NCI-H1417 treated with DMSO at 0.1 percent for 48 hours (cell line): ENCODE results near the gene EVI5L.

Experiments
- DNase-seq: peaks from one replicate; lab custom pipeline; 2025; lab: John Stamatoyannopoulos, UW

The EVI5L gene

GRCh38 chr19:7817801-7818200, 12.2 kb upstream of the EVI5L start:
- no peak for DNase-seq

DNA sequence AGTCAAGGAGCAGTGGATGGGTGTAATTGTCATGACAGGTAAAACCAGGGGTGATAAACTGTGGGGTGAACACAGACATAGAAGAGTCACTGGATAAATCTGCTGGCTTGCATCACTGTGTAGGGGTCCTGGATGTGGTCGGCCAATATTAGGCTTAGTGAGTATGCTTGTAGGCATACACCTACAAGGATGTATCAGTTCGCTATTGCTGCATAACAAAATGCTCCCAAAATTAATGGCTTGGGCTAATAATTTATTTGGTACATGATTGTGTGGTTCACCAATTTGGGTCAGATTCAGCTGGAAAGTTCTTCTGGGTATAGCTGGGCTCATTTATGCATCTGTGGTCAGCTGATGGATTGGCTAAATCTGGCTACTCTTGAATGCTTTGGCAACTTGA, 11.2 kb upstream of the EVI5L start:
- DNase-seq = no peak

DNA sequence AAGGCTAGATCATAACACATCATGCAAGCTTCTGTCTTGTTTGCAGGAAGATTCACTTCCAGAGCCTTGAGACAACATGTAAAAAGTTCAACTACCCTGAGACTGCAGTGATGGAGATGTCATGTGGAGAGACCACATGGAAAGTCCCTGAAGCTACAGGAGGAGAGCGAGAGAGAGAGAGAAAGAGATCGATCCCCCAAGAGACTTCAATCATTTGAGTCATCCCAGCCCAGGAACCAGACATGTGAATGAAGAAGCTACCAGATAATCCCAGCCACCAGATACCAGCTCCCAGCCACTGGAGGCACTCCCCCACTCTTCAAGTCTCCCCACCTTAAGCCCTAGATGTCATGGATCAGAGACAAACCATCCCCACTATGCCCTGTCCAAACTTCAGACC, 10.7 kb upstream of the EVI5L start:
- no peak for DNase-seq

GRCh38 chr19:7820588-7820987, 9.4 kb upstream of the EVI5L start:
- no peak for DNase-seq

DNA sequence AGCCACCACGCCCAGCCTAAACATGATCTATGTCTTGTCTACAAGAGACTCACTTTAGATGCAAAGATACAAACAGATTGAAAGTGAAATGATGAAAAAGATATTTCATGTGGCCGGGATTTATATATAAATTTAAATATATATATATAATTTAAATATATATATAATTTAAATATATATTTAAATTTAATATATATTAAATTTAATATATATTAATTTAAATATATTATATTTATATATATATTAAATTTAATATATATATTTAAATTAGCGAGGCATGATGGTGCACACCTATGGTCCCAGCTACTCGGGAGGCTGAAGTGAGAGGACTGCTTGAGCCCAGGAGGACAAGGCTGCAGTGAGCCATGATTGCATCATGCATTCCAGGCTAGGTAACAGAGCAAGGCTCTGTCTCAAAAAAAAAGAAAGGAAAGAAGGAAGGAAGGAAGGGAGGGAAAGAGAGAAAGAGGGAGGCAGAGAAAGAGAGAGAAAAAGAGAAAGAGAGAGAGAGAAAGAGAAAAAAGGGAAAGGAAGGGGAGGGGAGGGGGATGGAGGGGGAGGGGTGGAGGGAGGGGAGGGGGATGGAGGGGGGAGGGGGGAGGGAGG, 7.0 kb upstream of the EVI5L start:
- no peak for DNase-seq

GRCh38 chr19:7823686-7824301, 6.2 kb upstream of the EVI5L start:
- no peak for DNase-seq

GRCh38 chr19:7829166-7829520, 875 bp upstream of the EVI5L start:
- no peak for DNase-seq

DNA sequence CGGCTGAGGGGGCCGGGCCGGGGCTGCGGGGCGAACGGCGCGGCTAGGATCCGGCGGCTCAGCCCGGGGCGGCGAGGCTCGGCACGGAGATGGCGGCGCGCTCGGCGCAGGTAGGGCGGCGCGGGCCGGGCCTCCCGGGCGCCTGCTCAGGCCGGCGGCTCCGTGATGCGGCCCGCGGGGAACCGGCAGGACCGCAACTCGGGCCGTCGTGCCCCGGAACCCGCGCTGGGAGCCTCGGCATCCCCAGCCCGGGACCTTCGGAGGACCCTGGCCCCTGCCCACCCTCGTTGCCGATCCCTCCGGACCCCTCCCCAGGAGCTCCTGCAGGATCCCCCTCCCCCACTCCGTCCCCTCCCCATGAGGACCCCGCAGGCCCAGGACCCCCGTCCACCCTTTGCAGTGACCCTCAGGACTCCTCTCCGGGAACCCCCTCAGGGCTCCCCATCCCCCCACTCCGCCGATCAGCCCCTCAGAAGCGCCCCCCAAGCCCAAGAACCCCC, 304 bp downstream of the EVI5L start:
- DNase-seq = no peak

GRCh38 chr19:7830823-7831222, 805 bp downstream of the EVI5L start:
- DNase-seq = no peak

DNA sequence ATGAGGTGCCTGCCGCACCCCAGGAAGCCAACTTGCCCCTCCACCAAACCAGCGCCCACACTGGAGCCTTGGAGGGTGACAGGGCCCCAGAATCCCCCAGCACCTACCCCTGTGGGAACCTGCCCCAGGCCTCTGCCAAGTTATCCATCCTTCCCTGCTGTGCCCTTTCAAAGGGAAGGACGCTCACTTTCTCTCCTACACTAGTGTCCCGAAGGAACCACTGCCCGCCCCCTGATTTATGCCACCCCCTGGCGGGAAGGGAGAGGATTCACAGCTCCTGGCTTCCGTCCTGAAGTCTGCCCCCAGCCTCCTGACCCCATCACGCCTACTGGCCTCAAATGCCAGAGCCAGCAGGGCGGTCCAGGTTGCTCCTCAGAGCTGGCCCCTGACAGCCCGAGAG, 1.4 kb downstream of the EVI5L start:
- no peak for DNase-seq

DNA sequence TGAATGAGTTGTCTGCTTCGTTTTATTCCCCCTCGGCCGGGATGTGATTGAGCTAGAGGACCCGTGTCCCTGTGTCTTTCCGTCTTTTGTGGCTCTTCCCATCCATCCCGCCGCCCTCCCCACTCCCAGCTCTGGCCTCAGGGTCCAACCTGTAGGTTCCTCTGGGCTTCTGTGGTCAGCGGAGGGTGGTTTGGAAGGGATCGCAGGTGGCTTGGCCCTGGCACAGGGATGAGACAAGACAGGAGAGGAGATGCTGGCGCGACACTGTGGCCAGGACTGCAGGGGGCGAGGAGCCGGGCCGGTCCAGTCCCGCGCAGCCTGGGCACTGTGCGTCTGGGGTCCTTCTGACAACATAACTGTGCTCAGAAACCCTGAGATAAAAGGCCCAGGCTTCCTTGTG, 2.0 kb downstream of the EVI5L start:
- DNase-seq = no peak

DNA sequence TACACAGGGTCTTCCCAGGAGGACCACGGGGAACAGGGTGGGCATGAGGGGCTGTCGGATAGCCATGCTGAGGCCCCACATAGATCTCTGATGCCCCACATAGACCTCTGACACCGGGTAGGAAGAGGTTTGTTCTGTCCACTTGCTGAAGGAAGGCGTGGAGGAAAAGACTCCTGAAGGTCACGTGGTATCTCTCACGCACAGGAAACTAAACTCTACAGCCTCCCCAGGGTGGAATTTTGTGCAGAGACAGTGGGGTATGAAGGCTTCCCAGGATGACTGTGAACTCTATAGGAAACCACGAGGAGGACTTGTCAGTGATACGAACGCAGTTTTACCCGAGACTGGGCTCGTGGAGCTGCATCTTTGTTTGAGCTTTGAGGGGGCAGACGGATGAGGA, 2.8 kb downstream of the EVI5L start:
- DNase-seq = no peak

DNA sequence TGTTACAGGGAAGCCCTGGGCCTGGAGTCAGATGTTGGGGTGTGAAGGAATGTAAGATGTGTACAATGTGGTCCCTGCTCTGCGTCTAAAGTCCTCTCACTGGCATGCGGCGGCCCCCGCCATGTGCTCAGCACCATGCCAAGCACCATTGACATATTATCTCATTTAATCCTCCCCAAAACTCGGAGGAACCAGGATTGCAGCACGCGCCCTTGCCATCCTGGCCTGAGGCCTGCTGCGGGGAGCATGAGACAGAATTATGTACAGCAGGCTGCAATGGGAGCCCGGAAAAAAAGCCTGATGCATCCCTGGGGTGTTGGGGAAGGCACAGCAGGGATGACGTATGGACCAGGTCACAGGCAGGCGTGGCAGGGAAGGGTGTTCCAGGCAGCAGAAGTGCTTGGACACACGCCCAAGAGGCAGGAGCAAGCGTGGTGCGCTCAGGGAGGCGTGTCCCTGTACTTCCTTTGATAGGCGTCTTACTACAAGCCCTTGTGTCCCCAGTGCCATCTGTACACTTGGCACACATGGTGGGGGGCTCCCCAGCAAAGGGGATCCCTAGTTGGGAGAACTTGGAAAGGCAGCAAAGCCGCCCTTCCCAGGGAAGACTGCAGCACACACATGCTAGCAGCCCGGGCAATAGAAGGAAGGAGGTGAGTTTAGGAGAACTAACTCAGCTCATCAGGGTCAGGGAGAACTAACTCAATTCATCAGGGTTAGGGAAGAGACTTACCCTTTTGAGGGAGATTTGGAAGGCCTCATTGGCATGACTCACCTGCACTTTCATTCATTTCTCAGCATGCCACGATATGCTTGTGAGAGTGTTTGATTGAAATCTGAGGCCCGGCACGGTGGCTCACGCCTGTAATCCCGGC, 3.4 kb downstream of the EVI5L start:
- no peak for DNase-seq

GRCh38 chr19:7839476-7839875, 9.5 kb downstream of the EVI5L start:
- no peak for DNase-seq

GRCh38 chr19:7840629-7841028, 10.6 kb downstream of the EVI5L start:
- no peak for DNase-seq

DNA sequence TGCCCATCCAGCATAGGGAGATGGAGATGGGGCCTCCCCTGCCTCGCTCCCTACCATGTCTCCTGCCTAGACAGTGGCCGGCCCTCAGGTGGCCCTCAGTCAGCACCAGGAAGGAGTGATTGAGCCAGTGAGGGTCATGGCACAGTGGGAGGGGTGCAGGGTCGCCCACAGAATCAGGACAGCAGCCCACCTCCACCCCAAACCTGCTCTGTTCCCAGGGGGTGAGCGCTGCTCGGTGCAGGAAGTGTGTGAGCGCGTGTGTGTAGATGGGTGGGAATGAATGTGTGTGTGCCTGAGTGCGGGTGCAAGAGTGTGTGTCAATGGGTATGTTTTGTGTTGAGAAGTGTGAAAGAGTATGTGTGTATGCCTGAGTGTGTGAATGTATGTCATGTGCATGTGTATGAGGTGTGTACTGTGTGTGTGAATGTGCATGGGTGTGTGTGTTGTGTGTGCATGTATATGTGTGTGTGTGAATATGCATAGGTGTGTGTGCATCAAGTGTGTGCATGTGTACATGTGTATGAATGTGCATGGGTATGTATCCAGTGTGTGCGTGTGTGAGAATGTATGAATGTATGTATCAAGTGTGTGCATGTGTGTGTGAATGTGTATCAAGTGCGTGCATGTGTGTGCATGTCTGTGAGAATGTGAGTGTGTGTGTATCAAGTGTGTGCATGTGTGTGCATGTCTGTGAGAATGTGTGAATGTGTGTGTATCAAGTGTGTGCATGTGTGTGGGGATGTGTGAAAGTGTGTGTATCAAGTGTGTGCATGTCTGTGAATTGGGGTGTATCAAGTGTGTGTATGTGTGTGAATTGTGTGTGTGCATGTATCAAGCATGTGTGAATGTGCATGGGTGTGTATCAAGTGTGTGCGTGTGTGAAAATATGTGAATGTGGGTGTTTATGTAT, 12.0 kb downstream of the EVI5L start:
- DNase-seq = no peak

DNA sequence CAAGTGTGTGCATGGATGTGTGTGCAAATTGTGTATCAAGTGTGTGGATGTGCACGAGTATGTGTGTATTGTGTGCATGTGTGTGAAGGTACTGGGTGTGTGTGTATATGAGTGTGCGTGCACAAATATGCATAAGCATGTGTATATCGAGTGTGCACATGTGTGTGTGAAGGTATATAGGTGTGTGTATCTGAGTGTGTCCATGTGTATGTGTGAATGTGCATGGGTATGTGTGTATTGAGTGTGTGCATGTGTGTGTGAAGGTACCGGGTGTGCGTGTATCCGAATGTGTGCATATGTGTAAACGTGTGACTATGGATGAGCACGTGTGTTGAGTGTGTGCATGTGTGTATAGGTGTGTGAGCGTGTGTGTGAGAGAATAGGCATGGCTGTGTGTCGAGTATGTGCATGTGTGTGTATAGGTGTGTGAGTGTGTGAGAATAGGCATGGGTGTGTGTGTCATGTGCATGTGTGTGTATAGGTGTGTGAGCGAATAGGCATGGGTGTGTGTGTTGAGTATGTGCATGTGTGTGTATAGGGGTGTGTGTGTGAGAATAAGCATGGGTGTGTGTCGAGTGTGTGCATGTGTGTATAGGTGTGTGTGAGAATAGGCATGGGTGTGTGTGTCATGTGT, 12.8 kb downstream of the EVI5L start:
- DNase-seq = no peak

- no peak for DNase-seq
Observed at GRCh38 chr19:7843521-7843920, 13.5 kb downstream of the EVI5L start.

DNA sequence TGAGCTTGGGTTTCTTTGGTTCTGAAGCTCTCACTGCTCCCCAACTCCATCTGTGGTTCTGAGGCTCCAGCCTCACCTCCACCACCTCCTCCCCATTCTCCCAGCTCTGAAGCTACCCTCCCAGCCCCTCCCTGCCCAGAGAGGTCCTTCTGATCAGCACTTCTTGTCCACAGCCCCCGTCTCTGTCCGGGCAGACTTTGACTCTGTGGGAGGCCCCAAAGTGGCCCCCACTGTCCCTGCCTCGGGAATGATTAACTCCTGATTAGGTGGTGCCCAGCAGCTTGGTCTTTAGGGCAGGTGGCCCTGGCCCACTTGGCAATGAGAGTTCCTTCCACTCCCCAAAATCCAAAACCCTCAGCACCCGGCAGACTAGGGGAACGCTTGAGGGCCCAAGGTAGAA, 14.4 kb downstream of the EVI5L start:
- DNase-seq = no peak

DNA sequence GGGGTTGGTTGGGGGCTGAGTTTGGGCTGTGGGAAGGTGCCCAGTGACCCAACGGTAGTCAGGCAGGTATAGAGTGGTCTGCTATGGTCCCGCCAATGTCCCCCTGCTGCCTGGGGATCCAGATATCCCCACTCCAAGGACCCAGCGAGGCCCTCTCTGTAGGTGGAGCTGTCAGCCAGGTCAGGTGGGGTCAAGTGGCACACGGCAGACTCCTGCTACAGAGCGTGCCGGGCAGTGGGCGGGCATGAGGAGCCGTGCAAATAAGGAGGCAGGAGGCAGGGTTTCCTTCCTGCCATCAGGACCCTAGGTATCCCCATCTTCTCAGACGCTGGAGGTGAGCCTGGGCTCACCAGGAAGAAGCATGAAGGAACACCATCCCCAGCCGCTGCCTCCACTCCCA, 14.9 kb downstream of the EVI5L start:
- DNase-seq = no peak

- no peak for DNase-seq
Observed at GRCh38 chr19:7845390-7846154, 15.6 kb downstream of the EVI5L start.
